ENCODE data around the gene SUFU. TPM values are rescaled to one million over a fixed set of nuclear protein-coding genes. Genes with fewer than 3 reads are reported as not detected.

SUFU gene
- total and polyA plus RNA-seq, 2 of the 8 experiments (the other 6 are each of a cell fraction or from before 2014, with no cell fraction given) = 7.0 to 10.8 TPM

- Histone ChIP-seq H2BK20ac (ENCODE audit: low read length) (no peak overlapping the region), H2BK5ac (ENCODE audit: low read depth, low read length) (no peak overlapping the region)
- FAIRE-seq = no peak
Observed at GRCh38 chr10:102458656-102459055, 45.1 kb upstream of the SUFU start.

More at GRCh38 chr10:102458656-102459055, 45.1 kb upstream of the SUFU start:
- H2BK15ac ChIP-seq (ENCODE audit: low read length) = no peak overlapping the region
- H3K79me2 ChIP-seq (ENCODE audit: control insufficient read depth in 1 of 2, insufficient read depth in 2 of 2, low read length in 2 of 2) = no peaks in the 10 kb centered on the region
- no peak overlapping the region for H3K4me3 ChIP-seq (ENCODE audit: extremely low read depth in 1 of 4, insufficient read depth in 2 of 4, low read depth in 3 of 4, low read length in 4 of 4)
- ChIA-PET POLR2A (ENCODE audit: partially characterized antibody) (interaction anchor here (1.3 to 5.7 kb wide), 3 partner anchors 8 to 37 kb away, joined by 3 to 41 read pairs (median 5); partner anchors contain the start of gene FBXL15), CTCF (ENCODE audit: partially characterized antibody) (interaction anchor here (1.2 kb wide), 2 partner anchors 20 to 34 kb away, joined by 3 read pairs; no protein-coding TSS in a partner anchor)
- peaks cover 0 to 19% (median 4%) of the 10 kb centered on the region in 4 experiments; a peak in 3 of 8 replicates for H3K36me3 ChIP-seq (ENCODE audit: control insufficient read depth in 2 of 4, insufficient read depth in 4 of 4, low read length in 3 of 4)
- H3K14ac ChIP-seq (ENCODE audit: insufficient read length) = no peak overlapping the region
- no peak overlapping the region for H3K56ac ChIP-seq (replicated peaks; ENCODE audit: insufficient read length, low read depth, low read length)
- no peak overlapping the region for H4K8ac ChIP-seq (ENCODE audit: extremely low read depth, insufficient read depth, low read length)
- 95% methylated on average over 3 of the region's 4 CpGs; no CpG with 5 or more reads in 1 of the 2 experiments for WGBS, 2 experiments (ENCODE audit: extremely low coverage in 1 of 2, insufficient coverage in 1 of 2, insufficient read length in 1 of 2, insufficient replicate concordance in 2 of 2, low coverage in 1 of 2, low lambda C conversion rate in 2 of 2, missing lambda C conversion rate in 1 of 2)
- H3K23ac ChIP-seq (ENCODE audit: insufficient read length) = no peak overlapping the region
- no peaks in the 10 kb centered on the region; the same call in 1 of the 2 replicates for H3K79me1 ChIP-seq (ENCODE audit: low read depth, low read length)
- no peak overlapping the region for H2BK12ac ChIP-seq (ENCODE audit: low read depth, low read length)
- no peak for DNase-seq (ENCODE audit: low read depth in 1 of 2, low spot score in 2 of 2)
- no peak overlapping the region for H2AK5ac ChIP-seq (ENCODE audit: low read depth, low read length)
- no peak overlapping the region; the same call in 1 of the 2 replicates for H3K18ac ChIP-seq (ENCODE audit: extremely low read depth, low read length)
- TF ChIP-seq SP4 (IDR thresholded peaks at IDR 0.05; ENCODE audit: low read length) (no peak), USF2 (IDR thresholded peaks at IDR 0.05; ENCODE audit: low read length) (no peak), CBX8 (IDR thresholded peaks at IDR 0.05; ENCODE audit: borderline replicate concordance, low read depth, low read length) (no peak), CHD1 (IDR thresholded peaks at IDR 0.05; ENCODE audit: low read depth, low read length) (no peak)
- no peak overlapping the region for H4K5ac ChIP-seq (ENCODE audit: insufficient read length, low read depth, low read length)
- peaks cover 8 to 31% (median 19%) of the 10 kb centered on the region in 4 experiments for H3K4me1 ChIP-seq (replicated peaks in 1 of 4; ENCODE audit: control insufficient read depth in 3 of 4, insufficient read depth in 4 of 4, low read length in 3 of 4)
- H3K9me3 ChIP-seq (ENCODE audit: insufficient read depth in 2 of 2, low read depth in 1 of 2, low read length in 1 of 2) = no peaks in the 10 kb centered on the region
- H4K91ac ChIP-seq (replicated peaks; ENCODE audit: insufficient read length, low read length) = no peak overlapping the region
- peaks cover 5% of the 10 kb centered on the region; the same call in 1 of the 2 replicates for H3K23me2 ChIP-seq (ENCODE audit: low read depth, low read length)
- H2AFZ ChIP-seq (ENCODE audit: low read length) = no peak overlapping the region
- H3K4ac ChIP-seq (replicated peaks; ENCODE audit: insufficient read length, low read depth, low read length) = no peak overlapping the region
- peaks cover 0 to 5% (median 0%) of the 10 kb centered on the region in 4 experiments; a peak in 1 of 7 replicates for H3K27me3 ChIP-seq (replicated peaks in 1 of 4; ENCODE audit: control insufficient read depth in 3 of 4, extremely low read depth in 1 of 4, insufficient read depth in 3 of 4, low read length in 3 of 4)
- H2BK120ac ChIP-seq (replicated peaks; ENCODE audit: low read depth, low read length) = no peak overlapping the region
- H4K20me1 ChIP-seq (replicated peaks in 1 of 2; ENCODE audit: control insufficient read depth in 1 of 2, insufficient read depth in 2 of 2, low read length in 2 of 2) = no peaks in the 10 kb centered on the region
- no peak overlapping the region for H3K9ac ChIP-seq (replicated peaks in 1 of 4; ENCODE audit: extremely low read depth in 1 of 4, low read depth in 3 of 4, low read length in 3 of 4)
- H3K4me2 ChIP-seq (ENCODE audit: insufficient read depth in 1 of 2, low read depth in 2 of 2, low read length in 2 of 2) = no peak overlapping the region
- no peak overlapping the region for H3K27ac ChIP-seq (ENCODE audit: low read depth, low read length)

Data from H1 (cell line).